GM18858 (cell line): ENCODE results near the gene ERBB2.
A peak's percentile ranks its signal among the peaks of the same experiment; 100 is the strongest.
"Not testable (repeated sequence)": the region's sequence is repeated elsewhere in the genome, so short reads cannot be mapped to it uniquely, and the experiment has no call there.

Source experiments
- ATAC-seq: cut with Tn5 transposase; IDR thresholded peaks from one replicate; pipeline ENCODE4 v1.9.1; 2021; ENCODE audit not compliant: unreplicated experiment

ERBB2 gene

DNA sequence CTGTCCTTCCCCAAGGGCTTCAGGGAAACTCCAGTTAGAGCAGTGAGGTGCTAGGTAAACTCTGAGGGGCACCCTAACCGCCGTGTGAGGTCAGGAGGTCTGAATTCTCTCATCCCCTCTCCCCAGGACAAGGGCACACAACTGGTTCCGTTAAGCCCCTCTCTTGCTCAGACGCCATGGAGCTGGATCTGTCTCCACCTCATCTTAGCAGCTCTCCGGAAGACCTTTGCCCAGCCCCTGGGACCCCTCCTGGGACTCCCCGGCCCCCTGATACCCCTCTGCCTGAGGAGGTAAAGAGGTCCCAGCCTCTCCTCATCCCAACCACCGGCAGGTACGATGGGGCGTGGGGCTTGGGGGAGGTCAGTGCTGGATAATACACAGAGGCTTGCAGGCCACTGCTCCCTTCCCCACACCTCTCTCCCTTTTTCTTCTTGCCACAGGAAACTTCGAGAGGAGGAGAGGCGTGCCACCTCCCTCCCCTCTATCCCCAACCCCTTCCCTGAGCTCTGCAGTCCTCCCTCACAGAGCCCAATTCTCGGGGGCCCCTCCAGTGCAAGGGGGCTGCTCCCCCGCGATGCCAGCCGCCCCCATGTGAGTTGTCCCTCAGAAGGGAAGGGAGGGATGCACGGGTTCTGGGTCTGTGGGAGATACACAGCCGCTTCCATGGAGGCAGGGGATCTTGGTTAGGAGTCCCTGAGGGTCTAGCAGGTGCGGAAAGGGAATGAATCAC lies 42.4 kb downstream of the ERBB2 start:
- no peak for ATAC-seq

DNA sequence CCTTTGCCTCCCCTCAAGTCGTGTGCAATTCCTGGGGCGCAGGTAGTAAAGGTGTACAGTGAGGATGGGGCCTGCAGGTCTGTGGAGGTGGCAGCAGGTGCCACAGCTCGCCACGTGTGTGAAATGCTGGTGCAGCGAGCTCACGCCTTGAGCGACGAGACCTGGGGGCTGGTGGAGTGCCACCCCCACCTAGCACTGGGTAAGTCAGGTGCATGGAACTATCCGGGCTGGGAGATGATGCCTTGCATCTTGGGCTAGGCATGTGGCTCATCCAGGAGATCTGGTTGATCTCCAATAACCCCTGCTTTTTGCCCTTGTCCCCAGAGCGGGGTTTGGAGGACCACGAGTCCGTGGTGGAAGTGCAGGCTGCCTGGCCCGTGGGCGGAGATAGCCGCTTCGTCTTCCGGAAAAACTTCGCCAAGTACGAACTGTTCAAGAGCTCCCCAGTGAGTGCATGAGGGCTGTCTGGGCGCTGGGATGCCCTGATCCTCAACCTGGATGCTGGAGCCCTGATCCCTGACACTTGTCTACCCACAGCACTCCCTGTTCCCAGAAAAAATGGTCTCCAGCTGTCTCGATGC lies 43.1 kb downstream of the ERBB2 start:
- ATAC-seq, result no peak

DNA sequence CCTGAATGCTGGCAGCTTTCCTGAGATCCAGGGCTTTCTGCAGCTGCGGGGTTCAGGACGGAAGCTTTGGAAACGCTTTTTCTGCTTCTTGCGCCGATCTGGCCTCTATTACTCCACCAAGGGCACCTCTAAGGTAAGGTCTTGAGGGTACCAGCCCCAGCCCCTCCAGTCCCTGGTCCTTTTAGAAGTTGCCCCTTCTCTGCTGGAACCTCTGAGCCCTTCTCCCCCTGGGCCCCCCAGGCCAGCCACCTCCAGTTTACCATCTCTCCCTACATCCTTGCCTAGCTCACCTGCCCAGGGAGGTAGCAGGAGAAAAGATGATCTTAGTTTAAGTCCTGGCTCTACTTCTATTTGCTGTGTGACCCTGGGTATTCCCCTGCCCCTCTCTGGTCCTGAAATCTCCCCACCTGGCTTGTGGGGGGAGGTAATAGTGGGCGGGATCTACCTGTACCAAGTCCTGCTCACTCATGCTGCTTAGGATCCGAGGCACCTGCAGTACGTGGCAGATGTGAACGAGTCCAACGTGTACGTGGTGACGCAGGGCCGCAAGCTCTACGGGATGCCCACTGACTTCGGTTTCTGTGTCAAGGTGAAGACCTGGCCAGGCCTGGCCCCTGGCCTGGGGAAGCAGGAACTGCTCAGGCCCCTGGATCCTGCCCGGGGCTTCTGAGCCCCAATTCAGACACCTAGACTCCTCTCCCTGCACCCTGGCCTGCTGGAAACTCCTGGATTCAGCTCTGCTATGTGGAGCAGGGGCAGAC lies 44.4 kb downstream of the ERBB2 start:
- ATAC-seq, result no peak

DNA sequence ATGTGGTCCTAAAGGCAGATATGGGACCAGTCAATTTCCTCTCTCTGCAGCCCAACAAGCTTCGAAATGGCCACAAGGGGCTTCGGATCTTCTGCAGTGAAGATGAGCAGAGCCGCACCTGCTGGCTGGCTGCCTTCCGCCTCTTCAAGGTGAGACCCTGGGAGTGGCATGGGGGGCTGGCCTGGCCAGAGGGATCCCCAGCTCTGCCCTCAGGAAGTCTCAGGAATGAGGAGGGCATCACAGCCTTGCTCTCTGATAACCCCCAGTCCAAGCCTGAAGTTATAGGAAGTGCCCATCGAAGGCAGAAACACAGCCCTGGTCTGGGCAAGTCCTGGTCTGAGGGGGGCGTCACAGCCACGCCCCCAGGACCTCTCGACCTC lies 45.0 kb downstream of the ERBB2 start:
- no peak for ATAC-seq

DNA sequence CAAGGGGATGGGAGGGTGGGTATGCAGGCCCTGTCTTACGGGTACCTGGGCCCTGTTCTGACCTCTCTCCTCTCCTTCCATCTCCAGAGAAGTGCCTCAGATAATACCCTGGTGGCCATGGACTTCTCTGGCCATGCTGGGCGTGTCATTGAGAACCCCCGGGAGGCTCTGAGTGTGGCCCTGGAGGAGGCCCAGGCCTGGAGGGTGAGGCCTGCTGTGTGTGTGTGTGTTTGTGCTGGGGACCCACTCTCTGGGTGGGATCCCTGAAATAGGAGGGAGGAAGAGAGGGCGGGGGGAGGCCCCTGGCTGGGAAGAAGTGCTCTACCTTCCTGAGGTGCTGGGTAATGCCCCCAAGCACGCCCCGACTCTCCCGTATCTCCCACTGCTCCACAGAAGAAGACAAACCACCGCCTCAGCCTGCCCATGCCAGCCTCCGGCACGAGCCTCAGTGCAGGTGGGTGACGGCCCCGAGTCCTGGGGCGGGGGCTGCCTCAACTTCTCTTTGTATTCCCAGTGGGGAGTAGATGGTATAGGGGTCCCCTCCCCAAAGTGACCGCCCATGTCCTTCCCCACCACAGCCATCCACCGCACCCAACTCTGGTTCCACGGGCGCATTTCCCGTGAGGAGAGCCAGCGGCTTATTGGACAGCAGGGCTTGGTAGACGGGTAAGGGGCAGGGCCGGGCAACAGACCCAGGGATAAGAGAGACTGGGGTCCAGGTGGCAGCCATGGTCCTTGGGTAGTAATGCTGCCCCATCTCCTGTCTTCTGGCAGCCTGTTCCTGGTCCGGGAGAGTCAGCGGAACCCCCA lies 45.7 kb downstream of the ERBB2 start:
- ATAC-seq, result no peak

- ATAC-seq, result no peak
These were observed 46.2 kb downstream of the ERBB2 start for GRCh38 chr17:39746145-39746461.

GRCh38 chr17:39747745-39748144 lies 47.9 kb downstream of the ERBB2 start:
- ATAC-seq, result no peak

DNA sequence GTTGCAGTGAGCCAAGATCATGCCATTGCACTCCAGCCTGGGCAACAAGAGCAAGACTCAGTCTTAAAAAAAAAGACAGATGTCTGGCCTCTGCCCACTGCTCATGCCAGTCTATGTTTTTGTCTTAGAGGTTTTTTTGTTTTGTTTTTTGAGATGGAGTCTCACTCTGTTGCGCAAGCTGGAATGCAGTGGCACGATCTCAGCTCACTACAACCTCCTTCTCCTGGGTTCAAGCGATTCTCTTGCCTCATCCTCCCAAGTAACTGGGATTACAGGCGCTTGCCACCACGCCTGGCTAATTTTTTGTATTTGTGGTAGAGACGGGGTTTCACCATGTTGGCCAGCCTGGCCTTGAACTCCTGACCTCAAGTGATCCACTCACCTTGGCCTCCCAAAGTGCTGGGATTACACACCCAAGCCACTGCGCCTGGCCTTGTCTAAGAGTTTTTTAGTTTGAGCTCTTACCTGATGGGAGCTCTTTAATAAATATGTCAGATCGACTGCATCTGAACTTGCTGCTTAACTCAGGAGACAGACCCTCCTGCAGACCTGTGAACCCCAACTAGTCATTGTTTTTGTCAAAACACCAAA lies 48.7 kb downstream of the ERBB2 start:
- ATAC-seq, result not testable (repeated sequence)

GRCh38 chr17:39750131-39751015 lies 50.5 kb downstream of the ERBB2 start:
- no peak for ATAC-seq

GRCh38 chr17:39751016-39751543 lies 51.2 kb downstream of the ERBB2 start:
- ATAC-seq, result no peak

- no peak for ATAC-seq
These were observed 51.8 kb downstream of the ERBB2 start for GRCh38 chr17:39751637-39752036.

DNA sequence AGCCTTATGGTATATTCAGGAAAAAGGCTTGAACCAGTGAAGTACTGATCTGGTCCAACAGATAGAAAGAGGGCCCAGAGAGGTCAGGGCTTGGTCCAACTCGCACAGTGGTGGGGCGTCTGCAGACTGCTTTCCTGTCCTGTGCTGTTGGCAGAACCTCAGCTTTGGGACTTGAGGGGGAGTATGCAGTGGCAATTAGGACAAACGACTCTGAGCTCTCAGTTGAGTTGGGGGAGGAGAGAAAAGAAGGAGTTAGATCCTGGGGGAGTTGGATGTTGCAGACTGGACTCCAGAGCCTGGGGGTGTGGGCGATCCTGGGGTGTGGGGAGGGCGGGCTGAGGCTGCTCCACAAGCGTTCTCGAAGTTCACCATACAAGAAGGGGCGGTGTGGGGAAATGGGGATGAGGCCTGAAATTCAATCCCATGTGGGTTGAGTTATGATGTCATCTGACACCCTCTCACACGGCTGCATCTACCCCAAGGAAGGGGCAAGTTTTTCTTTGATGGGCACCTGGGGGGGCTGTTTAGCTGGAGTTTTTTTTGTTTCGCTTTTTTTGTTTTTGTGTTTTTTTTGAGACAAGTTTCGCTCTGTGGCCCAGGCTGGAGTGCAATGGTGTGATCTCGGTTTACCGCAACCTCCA lies 52.5 kb downstream of the ERBB2 start:
- ATAC-seq, result no peak

DNA sequence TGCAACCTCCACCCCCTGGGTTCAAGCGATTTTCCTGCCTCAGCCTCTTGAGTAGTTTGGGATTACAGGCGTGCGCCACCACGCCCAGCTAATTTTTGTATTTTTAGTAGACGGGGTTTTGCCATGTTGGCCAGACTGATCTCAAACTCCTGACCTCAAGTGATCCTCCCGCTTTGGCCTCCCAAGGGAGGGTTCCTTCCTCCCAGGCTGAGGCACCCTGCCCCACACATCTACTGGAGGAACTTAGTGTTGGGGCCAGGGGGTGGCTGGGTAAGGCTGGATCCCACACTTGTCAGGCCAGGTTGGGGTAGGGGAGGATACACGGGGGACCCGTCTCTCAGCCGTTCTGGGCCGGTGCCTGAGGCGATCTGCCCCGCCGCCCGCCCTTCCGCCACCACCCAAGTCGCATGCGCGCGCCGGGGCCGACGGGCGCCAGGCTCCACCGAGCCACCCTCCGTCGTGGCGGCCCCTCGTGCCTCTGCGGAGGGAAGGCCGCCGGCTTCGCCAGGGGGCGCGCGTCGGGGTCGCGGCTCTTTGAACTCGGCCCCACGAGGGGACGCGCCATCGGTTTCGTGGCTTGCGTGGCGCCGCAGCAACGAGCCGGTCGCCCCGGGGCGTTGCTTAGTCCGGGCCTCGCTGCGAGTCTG lies 53.8 kb downstream of the ERBB2 start:
- peak; percentile 8 for ATAC-seq

DNA sequence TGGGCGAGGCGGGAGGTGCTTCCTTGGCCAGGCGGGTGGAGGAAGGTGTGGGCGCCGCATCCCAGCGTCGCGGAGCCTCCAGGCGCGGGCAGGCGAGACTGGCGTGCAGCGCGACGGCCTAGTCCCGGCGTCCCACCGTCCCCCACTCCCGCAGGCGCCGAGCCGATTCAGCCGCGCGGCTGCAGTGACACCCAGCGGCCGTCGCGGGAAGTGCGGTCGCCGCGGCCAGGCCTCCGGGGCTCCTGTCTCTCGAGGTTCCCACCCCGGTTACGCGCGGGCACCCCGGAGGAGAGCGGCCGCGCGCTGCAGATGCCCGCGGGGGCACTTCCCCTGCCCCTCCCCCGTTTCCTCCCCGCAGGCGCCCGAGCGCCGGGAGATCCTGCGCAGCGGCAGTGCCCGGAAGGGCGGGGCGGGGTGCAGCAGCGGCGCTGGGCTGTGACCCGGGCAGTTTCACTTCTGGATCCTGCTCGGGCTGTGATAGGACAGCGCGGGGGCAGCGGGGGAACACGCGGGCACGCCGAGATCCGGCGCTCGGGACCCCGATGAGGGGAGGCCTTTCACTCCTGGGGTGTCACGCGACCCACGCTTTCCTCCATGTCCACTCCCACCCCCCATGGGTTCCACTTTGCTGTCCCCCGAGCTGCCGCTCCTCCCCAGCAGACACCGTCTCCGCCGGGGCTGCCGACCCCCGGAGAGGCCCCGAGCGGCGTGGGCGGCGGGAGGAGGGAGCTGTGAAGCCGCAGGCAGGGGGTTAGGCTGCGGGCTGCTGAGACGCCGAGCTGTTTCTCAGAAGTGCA lies 54.5 kb downstream of the ERBB2 start:
- peak; percentile 43 for ATAC-seq

GRCh38 chr17:39754958-39755553 lies 55.2 kb downstream of the ERBB2 start:
- ATAC-seq, result no peak

DNA sequence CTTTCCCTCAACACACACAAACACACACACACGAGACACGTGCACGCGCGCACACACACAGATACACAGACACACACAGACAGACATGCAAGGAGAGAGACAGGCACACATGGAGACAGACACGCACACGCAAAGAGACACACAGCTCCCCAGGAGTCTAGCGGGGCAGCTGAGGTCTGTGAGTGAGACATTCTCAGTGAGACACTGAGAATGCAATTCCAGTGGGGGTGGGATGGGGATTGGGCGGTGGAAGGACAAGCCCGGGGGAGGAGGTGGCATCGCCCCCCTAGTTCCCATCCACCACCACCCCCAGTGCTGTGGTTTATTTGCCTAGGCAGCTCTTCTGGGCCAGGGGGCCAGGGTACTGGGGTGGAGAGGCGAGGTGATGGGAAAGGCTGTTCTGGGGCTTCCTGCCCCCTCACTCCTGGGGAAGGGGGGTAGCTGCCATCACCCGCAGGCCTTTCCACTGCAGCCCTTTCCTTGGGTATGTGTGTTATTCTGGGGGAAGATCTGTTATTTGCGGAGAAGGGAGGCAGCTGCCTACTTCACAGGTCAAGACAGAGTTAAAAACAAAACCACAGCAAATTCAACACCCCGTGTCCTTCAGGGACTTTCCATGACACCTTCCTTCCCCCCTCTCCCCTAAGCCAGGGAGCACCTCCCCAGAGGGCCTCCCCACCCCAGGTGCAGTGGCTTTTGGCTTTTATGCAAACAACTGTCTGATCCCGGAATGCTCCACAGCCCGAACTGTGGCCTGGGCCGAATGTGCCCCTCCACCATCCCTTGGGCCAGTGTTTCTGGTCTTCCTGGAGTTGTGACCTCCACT lies 55.9 kb downstream of the ERBB2 start:
- no peak for ATAC-seq
